ENCODE measurements around the gene KERA.

DNA sequence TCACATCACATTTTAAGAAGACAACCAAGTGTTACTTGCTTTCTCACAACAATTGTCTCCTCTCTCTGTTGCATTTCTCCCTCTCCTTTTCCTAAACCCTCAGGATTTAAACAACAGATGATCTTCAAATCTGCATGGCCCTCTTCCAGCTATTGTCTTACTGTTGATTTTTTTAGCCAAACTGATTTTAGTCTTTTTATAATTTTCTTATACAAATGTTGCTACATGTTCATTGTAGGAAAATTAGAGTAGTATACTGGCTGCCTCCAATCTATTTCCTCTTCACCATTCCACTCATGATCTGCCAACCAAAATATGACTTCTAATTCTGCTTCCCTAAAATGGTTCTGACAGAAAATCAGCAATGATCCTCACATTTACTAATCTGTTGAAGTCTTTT is 1.4 kb upstream of the KERA start:
- no peak for TF ChIP-seq EP300 (IDR thresholded peaks at IDR 0.05; ENCODE audit: low read depth)
- no peak for TF ChIP-seq POLR2A (IDR thresholded peaks at IDR 0.05)
